H1 (cell line): ENCODE results near the gene PALD1. TPM values are rescaled to one million over a fixed set of nuclear protein-coding genes. Genes with fewer than 3 reads are reported as not detected.

ENCODE experiments used
- CTCF ChIA-PET: fragments of 300-600 bp; sonication (Branson Sonifier 250); formaldehyde crosslinking; loops from one replicate; lab custom pipeline; 2021; ENCODE audit not compliant: partially characterized antibody; lab: Charles Lee
- POLR2A ChIA-PET: fragments of 300-600 bp; sonication (Branson Sonifier 250); formaldehyde crosslinking; loops from one replicate; lab custom pipeline; 2021; ENCODE audit warnings: inconsistent platforms; ENCODE audit not compliant: partially characterized antibody; lab: Charles Lee
- DNase-seq, 2 experiments: peaks; one replicate each; pipeline versions ENCODE4 v3.0.0 to v3.0.0-alpha.2; 2010 to 2022; ENCODE audit warnings: low spot score in 2 of 2, low read depth in 1 of 2, mixed read lengths in 1 of 2
- FAIRE-seq: peaks from 2 replicates; lab custom pipeline; 2011; peaks lifted over from hg19 to GRCh38; lab: Jason Lieb, UNC
- H2AFZ ChIP-seq: 2 replicates; pipeline ENCODE4 v1.8.1; 2012; ENCODE audit warnings: low read length, inconsistent platforms
- H2AK5ac ChIP-seq: 2 replicates; pipeline ENCODE4 v1.6.1; 2013; ENCODE audit warnings: low read depth, low read length
- H2BK120ac ChIP-seq: replicated peaks from 2 replicates; pipeline ENCODE3; 2013; ENCODE audit warnings: low read depth, low read length, inconsistent platforms
- H2BK12ac ChIP-seq: 2 replicates; pipeline ENCODE4 v1.6.1; 2013; ENCODE audit warnings: low read depth, low read length
- H2BK15ac ChIP-seq: 2 replicates; pipeline ENCODE4 v1.6.1; 2013; ENCODE audit warnings: low read length
- H2BK20ac ChIP-seq: 2 replicates; pipeline ENCODE4 v1.6.1; 2013; ENCODE audit warnings: low read length
- H2BK5ac ChIP-seq: 2 replicates; pipeline ENCODE4 v1.6.1; 2013; ENCODE audit warnings: low read depth, low read length
- H3K14ac ChIP-seq: 2 replicates; pipeline ENCODE4 v1.6.1; 2013; ENCODE audit warnings: inconsistent platforms; ENCODE audit not compliant: insufficient read length
- H3K18ac ChIP-seq: 2 replicates; pipeline ENCODE4 v1.6.1; 2013; ENCODE audit warnings: low read length; ENCODE audit errors: extremely low read depth
- H3K23ac ChIP-seq: 2 replicates; pipeline ENCODE4 v1.6.1; 2013; ENCODE audit warnings: inconsistent platforms; ENCODE audit not compliant: insufficient read length
- H3K23me2 ChIP-seq: 2 replicates; pipeline ENCODE4 v1.6.1; 2013; ENCODE audit warnings: low read depth, low read length
- H3K27ac ChIP-seq: 2 replicates; pipeline ENCODE4 v1.6.1; 2011; ENCODE audit warnings: low read depth, low read length, inconsistent platforms
- H3K27me3 ChIP-seq, 4 experiments: replicated peaks in 1 of 4; 1 replicate in 1 of 4; 2 replicates in 3 of 4; pipeline versions ENCODE4 v1.6.1 to v1.8.1; 2011 to 2013; ENCODE audit warnings: low read length in 3 of 4, mild to moderate bottlenecking in 3 of 4, inconsistent platforms in 2 of 4, mixed read lengths in 2 of 4, moderate library complexity in 1 of 4; ENCODE audit not compliant: control insufficient read depth in 3 of 4, insufficient read depth in 3 of 4; ENCODE audit errors: extremely low read depth in 1 of 4
- H3K36me3 ChIP-seq, 4 experiments: 2 replicates each; pipeline versions ENCODE4 v1.6.1 to v1.8.1; 2011 to 2013; ENCODE audit warnings: mild to moderate bottlenecking in 4 of 4, low read length in 3 of 4, moderate library complexity in 2 of 4, control low read depth in 1 of 4, inconsistent platforms in 1 of 4; ENCODE audit not compliant: insufficient read depth in 4 of 4, control insufficient read depth in 2 of 4
- H3K4ac ChIP-seq: replicated peaks from 2 replicates; pipeline ENCODE3; 2013; ENCODE audit warnings: low read length, low read depth, mixed read lengths, inconsistent platforms; ENCODE audit not compliant: insufficient read length
- H3K4me1 ChIP-seq, 4 experiments: replicated peaks in 1 of 4; 1 replicate in 1 of 4; 2 replicates in 3 of 4; pipeline versions ENCODE4 v1.6.1 to v1.8.1; 2011 to 2013; ENCODE audit warnings: low read length in 3 of 4, inconsistent platforms in 2 of 4, mixed read lengths in 1 of 4; ENCODE audit not compliant: insufficient read depth in 4 of 4, control insufficient read depth in 3 of 4
- H3K4me2 ChIP-seq, 2 experiments: 2 replicates each; pipeline versions ENCODE4 v1.6.1 to v1.8.1; 2011 to 2013; ENCODE audit warnings: low read depth in 2 of 2, low read length in 2 of 2, control low read depth in 1 of 2, inconsistent platforms in 1 of 2, mild to moderate bottlenecking in 1 of 2; ENCODE audit not compliant: insufficient read depth in 1 of 2
- H3K4me3 ChIP-seq, 4 experiments: fragments of 200-600, 300-600 bp in 1 of 4; sonication (generic), shearing (Covaris generic), sonication (Bioruptor Twin) in 1 of 4; 2 replicates each; pipeline versions ENCODE4 v1.5.1 to v1.8.1; 2011 to 2016; ENCODE audit warnings: low read length in 4 of 4, low read depth in 3 of 4, control low read depth in 2 of 4, inconsistent platforms in 2 of 4, mild to moderate bottlenecking in 2 of 4, mixed read lengths in 1 of 4, moderate library complexity in 1 of 4; ENCODE audit not compliant: insufficient read depth in 2 of 4; ENCODE audit errors: extremely low read depth in 1 of 4
- H3K56ac ChIP-seq: replicated peaks from 2 replicates; pipeline ENCODE3; 2013; ENCODE audit warnings: low read depth, mild to moderate bottlenecking, mixed read lengths, low read length, inconsistent platforms; ENCODE audit not compliant: insufficient read length
- H3K79me1 ChIP-seq: 2 replicates; pipeline ENCODE4 v1.6.1; 2013; ENCODE audit warnings: low read depth, low read length, control low read depth
- H3K79me2 ChIP-seq, 2 experiments: 2 replicates each; pipeline versions ENCODE4 v1.6.1 to v1.8.1; 2012 to 2013; ENCODE audit warnings: low read length in 2 of 2, mild to moderate bottlenecking in 2 of 2, inconsistent platforms in 1 of 2; ENCODE audit not compliant: insufficient read depth in 2 of 2, control insufficient read depth in 1 of 2
- H3K9ac ChIP-seq, 4 experiments: replicated peaks in 1 of 4; 1 replicate in 1 of 4; 2 replicates in 3 of 4; pipeline versions ENCODE4 v1.6.1 to v1.8.1; 2011 to 2013; ENCODE audit warnings: low read depth in 3 of 4, low read length in 3 of 4, control low read depth in 2 of 4, mild to moderate bottlenecking in 2 of 4, moderate library complexity in 2 of 4, inconsistent platforms in 1 of 4; ENCODE audit errors: extremely low read depth in 1 of 4
- H3K9me3 ChIP-seq, 2 experiments: 2 replicates each; pipeline versions ENCODE4 v1.6.1 to v1.8.1; 2012 to 2013; ENCODE audit warnings: mild to moderate bottlenecking in 2 of 2, moderate library complexity in 2 of 2, control low read depth in 1 of 2, inconsistent platforms in 1 of 2, low read depth in 1 of 2, low read length in 1 of 2, mixed read lengths in 1 of 2; ENCODE audit not compliant: insufficient read depth in 2 of 2
- H4K20me1 ChIP-seq, 2 experiments: replicated peaks in 1 of 2; 2 replicates each; pipeline versions ENCODE3 to v1.8.1; 2011 to 2013; ENCODE audit warnings: inconsistent platforms in 2 of 2, low read length in 2 of 2, mild to moderate bottlenecking in 1 of 2; ENCODE audit not compliant: insufficient read depth in 2 of 2, control insufficient read depth in 1 of 2
- H4K5ac ChIP-seq: 2 replicates; pipeline ENCODE4 v1.6.1; 2013; ENCODE audit warnings: low read length, low read depth, mixed read lengths, inconsistent platforms; ENCODE audit not compliant: insufficient read length
- H4K8ac ChIP-seq: 2 replicates; pipeline ENCODE4 v1.8.0; 2013; ENCODE audit warnings: mild to moderate bottlenecking, moderate library complexity, low read length, inconsistent platforms; ENCODE audit not compliant: insufficient read depth; ENCODE audit errors: extremely low read depth
- H4K91ac ChIP-seq: replicated peaks from 2 replicates; pipeline ENCODE3; 2013; ENCODE audit warnings: low read length, mixed read lengths, inconsistent platforms; ENCODE audit not compliant: insufficient read length
- RFX5 ChIP-seq: IDR thresholded peaks from 2 replicates; pipeline ENCODE4 v1.6.1; 2011; ENCODE audit warnings: low read depth, low read length, improper control_type of control experiment, borderline replicate concordance
- WGBS, 2 experiments: shearing (Covaris generic) in 1 of 2; methylation state at CpG; one replicate each; pipeline versions ENCODE4 v1.1.6 to v1.1.7; 2013 to 2015; ENCODE audit warnings: low lambda C conversion rate in 2 of 2, mixed read lengths in 2 of 2, inconsistent platforms in 1 of 2, low coverage in 1 of 2, missing lambda C conversion rate in 1 of 2; ENCODE audit not compliant: insufficient replicate concordance in 2 of 2, insufficient coverage in 1 of 2, insufficient read length in 1 of 2; ENCODE audit errors: extremely low coverage in 1 of 2, missing lambda C conversion rate in 1 of 2; 5-methylcytosine and 5-hydroxymethylcytosine counted together
- polyA plus RNA-seq, 7 experiments: library from polyadenylated mRNA; depleted of rRNA in 3 of 7; stranded (reverse) in 5 of 7; unstranded in 2 of 7; fragments of >200 nt in 5 of 7; fragments of 200-250 nt in 2 of 7; gene quantifications; 1 replicate in 5 of 7; 2 replicates in 1 of 7; 4 replicates in 1 of 7; pipeline versions ENCODE4 v1.2.1 to v1.2.3, GENCODE V29; 2011 to 2013; ENCODE audit warnings: missing spikeins in 2 of 7, mixed read lengths in 2 of 7
- total RNA-seq: library from RNA; stranded (reverse); fragmentation: NEBNext Ultra II Directional; extraction: Animal tissue kit (Norgen Biotek cat#: 25700); gene quantifications from 2 replicates; pipeline ENCODE4 v1.2.1, GENCODE V29; 2021

PALD1 gene
- total and polyA plus RNA-seq, 2 of the 8 experiments (the other 6 are each of a cell fraction or from before 2014, with no cell fraction given), result 13.3 to 32.8 TPM

GRCh38 chr10:70530315-70530714 is 51.7 kb downstream of the PALD1 start:
- no peak overlapping the region for H3K4me2 ChIP-seq
- H3K79me1 ChIP-seq, result no peaks in the 10 kb centered on the region
- no peak overlapping the region for H4K8ac ChIP-seq
- FAIRE-seq (no peak), DNase-seq (no peak)
- no peak overlapping the region for H3K18ac ChIP-seq
- no peaks in the 10 kb centered on the region for H3K4me1 ChIP-seq
- H4K5ac ChIP-seq, result no peak overlapping the region
- H3K9me3 ChIP-seq, result no peaks in the 10 kb centered on the region
- peaks cover 0 to 3% of the 10 kb centered on the region in 2 experiments for H4K20me1 ChIP-seq
- no peak overlapping the region for H3K23ac ChIP-seq
- H2AK5ac ChIP-seq, result no peak overlapping the region
- H3K79me2 ChIP-seq, result no peaks in the 10 kb centered on the region
- H3K4me3 ChIP-seq, result no peak overlapping the region
- H2BK20ac ChIP-seq, result no peak overlapping the region
- no peak overlapping the region for H2BK15ac ChIP-seq
- no peak overlapping the region for H2BK12ac ChIP-seq
- no peak overlapping the region for H3K56ac ChIP-seq
- H3K23me2 ChIP-seq, result no peaks in the 10 kb centered on the region
- no peaks in the 10 kb centered on the region for H3K27me3 ChIP-seq
- H3K4ac ChIP-seq, result no peak overlapping the region
- no peak overlapping the region for H4K91ac ChIP-seq
- no peak overlapping the region for H3K9ac ChIP-seq
- 74% methylated on average over 6 of the region's 6 CpGs; no CpG with 5 or more reads in 1 of the 2 experiments for WGBS, 2 experiments
- ChIA-PET CTCF (interaction anchor here (0.8 to 26.8 kb wide), 10 partner anchors 8 to 166 kb away, joined by 3 to 908 read pairs (median 4); partner anchors contain the start of gene PALD1), POLR2A (interaction anchor here (1.0 to 1.4 kb wide), 2 partner anchors 10 to 118 kb away, joined by 3 to 4 read pairs; no protein-coding TSS in a partner anchor)
- H2AFZ ChIP-seq, result no peak overlapping the region
- no peak overlapping the region for H2BK120ac ChIP-seq
- no peak overlapping the region for H3K27ac ChIP-seq
- no peaks in the 10 kb centered on the region; a peak in 1 of 8 replicates for H3K36me3 ChIP-seq
- no peak overlapping the region for H2BK5ac ChIP-seq
- no peak overlapping the region for H3K14ac ChIP-seq
- TF ChIP-seq RFX5, result no peak
